ENCODE results near the gene SNHG17. TPM values are rescaled to one million over a fixed set of nuclear protein-coding genes. Genes with fewer than 3 reads are reported as not detected.
"Not testable (repeated sequence)": the region's sequence is repeated elsewhere in the genome, so short reads cannot be mapped to it uniquely, and the experiment has no call there.

The SNHG17 gene
- polyA plus RNA-seq (2013, experiment 1 of 2; ENCODE audit: insufficient read length), result 22.6 TPM
- polyA plus RNA-seq (2013, experiment 2 of 2; ENCODE audit: insufficient read length), result 22.8 TPM

DNA sequence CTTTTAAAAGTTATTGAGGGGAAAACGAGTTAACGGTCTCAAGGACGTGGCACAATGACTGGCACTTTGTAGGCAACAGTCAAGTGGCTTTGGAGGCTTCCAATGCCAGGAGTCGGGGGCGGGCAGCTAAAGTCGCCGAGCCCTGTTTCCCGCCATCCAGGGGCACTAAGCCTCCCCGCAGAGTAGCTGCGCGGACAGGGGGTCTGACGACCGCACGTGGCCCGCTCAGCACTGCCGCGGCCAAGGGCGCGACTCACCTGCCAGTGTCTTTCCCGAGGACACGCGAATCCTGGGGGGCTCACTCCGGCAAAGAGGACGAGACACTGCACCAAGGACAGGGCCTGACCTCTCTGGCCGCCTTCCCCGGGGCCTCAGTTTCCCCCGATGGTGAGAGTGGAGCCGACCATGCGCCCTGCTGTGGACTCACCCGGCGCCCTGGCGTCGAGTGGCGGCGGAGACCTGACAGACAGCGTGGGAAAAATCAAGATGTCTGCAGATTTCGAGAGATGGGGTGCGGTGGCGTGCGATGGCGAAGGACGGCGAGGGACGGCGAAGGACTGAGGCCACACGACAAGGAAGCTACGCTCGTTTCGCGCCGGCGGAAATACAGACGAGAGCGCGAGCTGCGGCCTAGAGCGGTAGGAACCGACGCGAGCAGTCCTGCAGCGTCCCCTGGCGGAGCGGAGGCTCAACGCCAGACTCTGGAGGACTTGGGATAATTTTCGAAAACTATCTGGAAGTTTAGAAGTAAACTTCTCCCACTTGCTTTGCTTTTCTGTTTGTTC is at the start of gene SNHG17:
Gene SNHG17 (minus strand): TSS at position 559 of the 785 bp plus-strand sequence.
- peak; percentile 93 for DNase-seq

DNA sequence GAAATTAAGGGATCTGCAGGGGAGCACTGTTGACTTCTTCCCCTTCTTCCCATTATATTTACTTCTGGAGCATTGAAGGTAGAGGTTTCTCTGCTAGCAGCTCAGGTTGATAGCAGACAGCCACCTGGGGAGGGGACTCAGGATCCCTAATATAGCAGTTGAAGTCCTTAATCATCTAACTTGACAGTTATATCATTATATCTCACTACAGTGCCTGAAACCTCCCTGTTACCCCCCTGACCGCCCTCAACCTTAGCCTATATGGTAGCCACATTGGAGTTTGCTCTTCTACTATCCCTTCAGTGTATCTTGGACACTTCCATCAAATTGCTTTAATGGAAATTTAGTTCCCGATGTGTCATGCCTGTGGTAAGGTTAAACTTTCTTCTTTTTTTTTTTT is 44.5 kb upstream of the SNHG17 start:
- no peak for DNase-seq

DNA sequence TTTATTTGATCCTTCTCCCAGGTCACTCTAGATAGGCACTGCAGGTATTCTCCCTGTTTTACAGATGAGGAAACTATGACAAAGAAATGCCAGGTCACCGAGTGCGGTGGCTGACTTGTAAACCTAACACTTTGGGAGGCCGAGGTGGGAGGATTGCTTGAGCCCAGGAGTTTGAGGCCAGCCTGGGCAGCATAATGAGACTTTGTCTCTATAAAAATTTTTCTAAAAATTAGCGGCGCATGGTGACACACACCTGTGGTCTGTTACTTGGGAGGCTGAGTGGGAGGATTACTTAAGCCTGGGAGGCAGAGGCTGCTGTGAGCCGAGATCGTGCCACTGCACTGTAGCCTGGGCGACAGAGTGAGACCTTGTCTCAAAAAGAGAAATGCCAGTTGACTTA is 42.6 kb upstream of the SNHG17 start:
- no peak for DNase-seq

- peak; percentile 13 for DNase-seq
These were observed 38.3 kb upstream of the SNHG17 start for GRCh38 chr20:38473367-38473795.

GRCh38 chr20:38472513-38473366 is 37.6 kb upstream of the SNHG17 start, which contains the start of gene RALGAPB:
RALGAPB (plus strand) TSS chr20:38472843; CDS start chr20:38488433, 15,590 bp downstream.
- DNase-seq, result peak; percentile 97

GRCh38 chr20:38471987-38472512 is 36.9 kb upstream of the SNHG17 start:
- DNase-seq, result no peak

- DNase-seq, result no peak
These were observed 36.1 kb upstream of the SNHG17 start for GRCh38 chr20:38471245-38471644.

- no peak for DNase-seq
These were observed 31.9 kb upstream of the SNHG17 start for GRCh38 chr20:38466983-38467382.

- no peak for DNase-seq
These were observed 31.0 kb upstream of the SNHG17 start for GRCh38 chr20:38466171-38466570.

- DNase-seq, result not testable (repeated sequence)
These were observed 26.4 kb upstream of the SNHG17 start for GRCh38 chr20:38461569-38461968.

- not testable (repeated sequence) for DNase-seq
These were observed 26.0 kb upstream of the SNHG17 start for GRCh38 chr20:38461167-38461566.

DNA sequence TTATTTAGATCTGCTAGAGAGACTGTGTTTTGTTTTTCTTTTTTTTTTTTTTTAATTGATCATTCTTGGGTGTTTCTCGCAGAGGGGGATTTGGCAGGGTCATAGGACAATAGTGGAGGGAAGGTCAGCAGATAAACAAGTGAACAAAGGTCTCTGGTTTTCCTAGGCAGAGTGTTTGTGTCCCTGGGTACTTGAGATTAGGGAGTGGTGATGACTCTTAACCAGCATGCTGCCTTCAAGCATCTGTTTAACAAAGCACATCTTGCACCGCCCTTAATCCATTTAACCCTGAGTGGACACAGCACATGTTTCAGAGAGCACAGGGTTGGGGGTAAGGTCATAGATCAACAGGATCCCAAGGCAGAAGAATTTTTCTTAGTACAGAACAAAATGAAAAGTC is 25.5 kb upstream of the SNHG17 start:
- not testable (repeated sequence) for DNase-seq

- DNase-seq, result peak; percentile 71
These were observed 25.0 kb upstream of the SNHG17 start for GRCh38 chr20:38460040-38460623.

- DNase-seq, result no peak
These were observed 23.2 kb upstream of the SNHG17 start for GRCh38 chr20:38458314-38458713.

- no peak for DNase-seq
These were observed 19.7 kb upstream of the SNHG17 start for GRCh38 chr20:38454556-38455473.

DNA sequence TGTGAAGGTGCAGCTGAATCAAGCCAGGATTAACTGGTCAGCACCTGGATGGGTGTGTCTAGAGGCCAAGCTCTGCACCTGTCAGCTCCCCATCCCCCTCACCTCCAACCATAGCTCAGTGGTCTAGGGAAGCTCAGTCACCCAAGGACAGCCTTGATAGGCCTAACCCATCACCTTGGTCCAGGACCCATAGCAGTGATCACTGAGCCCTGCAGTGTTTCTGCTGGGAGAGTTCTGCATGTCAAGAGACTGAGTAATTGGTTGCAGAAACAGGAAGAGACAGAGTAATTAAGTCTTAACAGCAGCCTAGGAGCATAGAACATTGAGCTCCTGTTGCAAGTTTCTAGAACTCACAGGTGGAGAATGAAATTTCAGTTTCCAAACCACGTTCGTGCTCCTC is 18.8 kb upstream of the SNHG17 start:
- DNase-seq, result no peak

DNA sequence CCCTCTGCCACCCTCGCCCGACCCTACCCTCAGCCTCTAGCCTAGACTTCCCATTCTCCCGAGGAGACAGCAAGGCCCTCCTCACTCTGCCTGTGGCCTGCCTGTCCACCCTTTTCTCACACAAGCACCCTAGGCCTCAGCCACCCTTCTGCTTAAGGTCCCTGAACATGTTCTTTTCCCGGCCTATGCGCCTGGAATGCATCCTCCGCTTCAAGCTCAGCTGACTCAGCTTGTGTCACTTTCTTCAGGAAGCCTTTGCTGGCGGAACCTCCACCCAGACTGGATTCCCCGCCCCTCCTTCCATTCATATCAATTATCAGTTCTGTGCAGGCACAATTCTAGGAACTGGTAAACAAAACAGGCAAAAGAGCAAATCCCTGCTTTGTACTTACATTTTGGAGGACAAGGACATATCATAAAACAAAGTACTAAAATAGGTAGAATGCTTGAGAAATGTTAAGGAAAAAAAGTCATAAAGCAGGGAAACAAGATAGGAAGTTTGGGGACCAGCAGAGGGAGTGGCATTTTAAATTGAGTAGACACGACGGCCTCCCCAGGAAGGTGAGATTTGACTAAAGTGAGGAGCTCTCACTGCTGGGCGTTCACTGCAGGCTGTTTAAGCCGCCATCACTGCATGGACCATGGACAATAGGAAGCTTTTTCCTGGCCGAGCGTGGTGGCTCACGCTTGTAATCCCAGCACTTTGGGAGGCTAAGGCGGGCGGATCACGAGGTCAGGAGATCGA is 17.9 kb upstream of the SNHG17 start:
- peak; percentile 64 for DNase-seq

- DNase-seq, result peak; percentile 49
These were observed 15.4 kb upstream of the SNHG17 start for GRCh38 chr20:38450412-38450975.

GRCh38 chr20:38449046-38449445 is 13.9 kb upstream of the SNHG17 start:
- DNase-seq, result no peak

GRCh38 chr20:38447931-38448675 is 13.0 kb upstream of the SNHG17 start:
- DNase-seq, result no peak

Measured in fibroblast of skin of abdomen (primary cell).